Hematopoietic multipotent progenitor cell treated with erythropoietin and hydrocortisone succinate and interleukin-3 and kit ligand, for 8 days (in vitro differentiated cells): ENCODE measurements around the gene GLMP.
"Not testable (repeated sequence)": the region's sequence is repeated elsewhere in the genome, so short reads cannot be mapped to it uniquely, and the experiment has no call there.

Experiments used
- DNase-seq: peaks from one replicate; pipeline ENCODE4 v3.0.0-alpha.2; 2015

Gene GLMP

GRCh38 chr1:156295391-156295947, at the start of gene GLMP:
Gene GLMP (minus strand): TSS chr1:156295679. CDS start chr1:156295645, 34 bp downstream.
- DNase-seq: peak; percentile 79

- DNase-seq: no peak
Measured at GRCh38 chr1:156344409-156344808, 48.9 kb upstream of the GLMP start.

- DNase-seq: no peak
Measured at GRCh38 chr1:156342166-156342955, 46.9 kb upstream of the GLMP start.

- peak; percentile 100 for DNase-seq
Measured at GRCh38 chr1:156338180-156338976, 42.9 kb upstream of the GLMP start, which contains the start of the genes CCT3 and TSACC. Gene CCT3 (minus strand): TSS chr1:156338292. CDS start chr1:156338184, 108 bp downstream. Gene TSACC (plus strand): TSS chr1:156338526. CDS start chr1:156339758, 1,232 bp downstream.

GRCh38 chr1:156337888-156338179, 42.4 kb upstream of the GLMP start:
- no peak for DNase-seq

GRCh38 chr1:156337052-156337887, 41.8 kb upstream of the GLMP start:
- no peak for DNase-seq

- peak; percentile 70 for DNase-seq
Measured at GRCh38 chr1:156336242-156336641, 40.8 kb upstream of the GLMP start.

GRCh38 chr1:156323179-156323578, 27.7 kb upstream of the GLMP start:
- not testable (repeated sequence) for DNase-seq

- no peak for DNase-seq
Measured at GRCh38 chr1:156320560-156320959, 25.1 kb upstream of the GLMP start.

GRCh38 chr1:156319664-156320063, 24.2 kb upstream of the GLMP start:
- DNase-seq: peak; percentile 57

GRCh38 chr1:156316909-156317308, 21.4 kb upstream of the GLMP start:
- no peak for DNase-seq

GRCh38 chr1:156310962-156311361, 15.5 kb upstream of the GLMP start:
- DNase-seq: no peak

- no peak for DNase-seq
Measured at GRCh38 chr1:156308078-156308477, 12.6 kb upstream of the GLMP start.

- DNase-seq: no peak
Measured at GRCh38 chr1:156305215-156305614, 9.7 kb upstream of the GLMP start.

GRCh38 chr1:156303241-156303640, 7.8 kb upstream of the GLMP start:
- no peak for DNase-seq

GRCh38 chr1:156298852-156299357, 3.4 kb upstream of the GLMP start, which contains the start of gene VHLL:
Gene VHLL (minus strand): TSS chr1:156299307. CDS start chr1:156299189, 118 bp downstream.
- DNase-seq: no peak

GRCh38 chr1:156293895-156294294, 1.6 kb downstream of the GLMP start:
- DNase-seq: no peak

- no peak for DNase-seq
Measured at GRCh38 chr1:156293098-156293434, 2.4 kb downstream of the GLMP start.

GRCh38 chr1:156291226-156292061, 4.0 kb downstream of the GLMP start:
- peak; percentile 81 for DNase-seq

GRCh38 chr1:156289857-156290256, 5.6 kb downstream of the GLMP start:
- DNase-seq: no peak

GRCh38 chr1:156286061-156286460, 9.4 kb downstream of the GLMP start:
- DNase-seq: no peak

- no peak for DNase-seq
Measured at GRCh38 chr1:156285437-156285836, 10.0 kb downstream of the GLMP start.
